DMS53 treated with DMSO at 0.1 percent for 48 hours (cell line): ENCODE measurements around the gene FLNB.

Experiments used
- DNase-seq: peaks from one replicate; lab custom pipeline; 2025; ENCODE audit not compliant: unreplicated experiment; lab: John Stamatoyannopoulos, UW

The FLNB gene

GRCh38 chr3:58072763-58073130 lies 64.5 kb downstream of the FLNB start:
- DNase-seq = no peak

DNA sequence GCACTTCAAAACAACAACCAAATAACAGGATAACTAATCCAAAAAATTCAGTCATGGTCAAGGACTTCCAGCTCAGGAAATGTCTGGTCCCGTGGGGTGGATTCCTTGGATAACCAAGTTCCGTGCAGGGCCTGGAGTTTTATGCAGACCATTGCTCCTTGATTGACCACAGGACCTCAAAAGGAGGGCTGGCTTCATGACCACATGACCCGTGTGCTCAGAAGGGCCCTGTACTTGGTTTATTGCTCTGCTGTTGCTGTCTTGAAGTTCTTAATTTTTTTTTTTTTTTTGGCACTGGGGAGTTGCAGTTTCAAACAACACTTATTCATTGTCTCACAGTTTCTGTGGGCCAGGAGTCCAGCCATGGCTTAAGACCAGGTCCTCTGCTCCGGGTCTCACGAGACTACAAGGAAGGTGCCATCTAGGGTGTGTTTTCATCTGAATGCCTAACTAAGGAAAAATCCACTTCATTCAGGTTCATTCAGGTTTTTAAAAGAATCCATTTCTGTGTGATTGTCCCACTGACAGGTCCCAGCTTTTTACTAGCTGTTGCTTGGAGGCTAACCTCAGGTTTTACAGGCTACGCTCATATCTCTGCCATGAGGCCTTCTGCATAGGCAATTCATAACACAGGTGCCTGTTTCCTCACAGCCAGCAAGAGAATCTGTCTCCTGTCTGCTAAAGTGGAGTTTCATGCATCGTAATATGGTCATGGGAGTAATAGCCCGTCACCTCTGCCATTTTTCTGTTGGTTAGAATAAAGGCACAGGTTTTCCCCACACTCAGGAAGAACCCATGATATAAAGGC lies 65.3 kb downstream of the FLNB start:
- no peak for DNase-seq

GRCh38 chr3:58074116-58074715 lies 66.0 kb downstream of the FLNB start:
- DNase-seq = no peak

- no peak for DNase-seq
Measured at GRCh38 chr3:58074997-58075396, 66.8 kb downstream of the FLNB start.

DNA sequence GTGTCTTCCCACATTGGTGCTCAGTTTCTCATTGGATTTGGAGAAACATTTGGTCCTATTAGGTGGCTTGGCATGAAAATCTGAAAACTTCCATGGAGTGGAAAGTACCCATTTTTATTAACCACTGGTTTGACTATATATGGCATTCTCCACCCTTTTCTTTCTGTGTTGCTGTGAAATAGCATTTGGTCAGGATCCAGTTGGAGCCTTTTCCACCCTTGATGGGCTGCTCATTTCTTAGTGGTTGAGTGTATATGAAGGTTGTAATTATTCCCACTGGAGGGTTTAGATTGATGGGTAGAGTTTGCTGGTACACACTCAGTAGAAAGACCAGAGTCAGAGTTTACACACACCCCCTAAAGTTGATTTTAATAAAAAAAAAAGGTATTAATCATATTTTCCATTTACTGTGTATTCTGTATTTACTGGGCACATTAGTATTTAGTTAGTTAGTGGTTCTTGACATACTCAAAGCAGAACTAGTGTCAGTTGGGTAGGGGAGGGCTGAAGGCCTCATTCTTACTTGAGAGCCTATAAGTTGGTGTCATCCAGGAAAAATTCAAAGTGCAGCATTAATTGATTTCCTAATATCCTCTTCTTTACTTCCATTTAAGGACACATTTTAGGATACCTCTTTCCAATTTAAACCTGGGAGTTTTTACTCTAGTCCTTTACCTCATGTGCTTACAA lies 69.5 kb downstream of the FLNB start:
- DNase-seq = no peak

DNA sequence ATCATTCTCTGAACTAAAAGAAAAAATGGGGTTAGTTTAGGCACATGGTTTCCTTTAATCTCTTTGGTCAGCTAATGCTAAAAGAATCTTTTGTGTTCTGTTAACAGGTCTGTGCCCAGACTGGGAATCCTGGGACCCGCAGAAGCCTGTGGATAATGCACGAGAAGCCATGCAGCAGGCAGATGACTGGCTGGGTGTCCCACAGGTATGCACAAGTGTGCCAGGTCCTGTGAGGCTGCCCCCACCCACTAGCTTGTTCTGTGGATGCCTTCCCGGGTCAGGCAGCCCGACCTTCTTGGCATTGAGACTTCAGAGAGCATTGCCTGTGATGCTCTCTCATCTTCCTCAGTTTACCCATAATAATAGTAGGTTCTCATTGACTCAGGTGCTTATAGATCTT lies 70.4 kb downstream of the FLNB start:
- no peak for DNase-seq

GRCh38 chr3:58079773-58080172 lies 71.6 kb downstream of the FLNB start:
- DNase-seq = no peak

GRCh38 chr3:58082047-58082446 lies 73.8 kb downstream of the FLNB start:
- DNase-seq = no peak

GRCh38 chr3:58084166-58084565 lies 75.9 kb downstream of the FLNB start:
- DNase-seq = no peak

- DNase-seq = no peak
Measured at GRCh38 chr3:58084788-58085543, 76.7 kb downstream of the FLNB start.

DNA sequence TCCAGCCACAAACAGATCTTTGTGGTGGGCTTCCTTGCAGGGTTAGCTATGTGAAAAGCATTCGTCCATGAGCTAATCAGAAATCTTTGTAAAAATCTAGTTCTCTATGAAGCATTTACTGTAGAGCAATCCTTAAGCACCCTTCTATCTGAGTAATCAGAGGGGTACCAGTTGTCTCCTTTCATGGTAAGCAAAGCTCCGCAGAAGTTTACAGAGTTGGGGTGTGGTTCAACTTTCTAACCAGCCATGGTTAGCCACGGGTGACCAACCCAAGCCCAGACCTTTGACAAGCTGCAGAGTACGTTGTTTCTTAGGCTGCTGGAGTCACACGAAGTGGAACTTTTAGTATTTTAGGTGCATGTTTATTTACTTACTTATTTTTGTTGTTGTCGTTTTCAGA lies 77.4 kb downstream of the FLNB start:
- DNase-seq = no peak

GRCh38 chr3:58088501-58088900 lies 80.3 kb downstream of the FLNB start:
- no peak for DNase-seq

DNA sequence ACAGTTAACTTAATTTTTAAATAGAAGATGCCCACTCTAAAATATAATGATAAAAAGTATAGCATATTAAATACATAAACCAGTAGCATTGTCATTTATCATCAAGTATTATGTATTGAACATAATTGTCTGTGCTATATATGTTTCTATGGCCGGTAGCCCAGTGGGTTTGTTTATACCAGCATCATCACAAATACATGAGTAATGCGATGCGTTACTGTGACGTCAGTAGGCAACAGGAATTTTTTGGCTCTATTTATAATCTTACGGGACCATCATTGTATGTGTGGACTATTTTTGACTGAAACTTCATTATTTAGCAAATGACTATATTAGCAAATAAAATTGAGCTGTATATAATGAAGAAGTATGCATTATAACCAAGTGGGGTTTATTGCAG lies 82.1 kb downstream of the FLNB start:
- no peak for DNase-seq

- no peak for DNase-seq
Measured at GRCh38 chr3:58092521-58092920, 84.3 kb downstream of the FLNB start.

DNA sequence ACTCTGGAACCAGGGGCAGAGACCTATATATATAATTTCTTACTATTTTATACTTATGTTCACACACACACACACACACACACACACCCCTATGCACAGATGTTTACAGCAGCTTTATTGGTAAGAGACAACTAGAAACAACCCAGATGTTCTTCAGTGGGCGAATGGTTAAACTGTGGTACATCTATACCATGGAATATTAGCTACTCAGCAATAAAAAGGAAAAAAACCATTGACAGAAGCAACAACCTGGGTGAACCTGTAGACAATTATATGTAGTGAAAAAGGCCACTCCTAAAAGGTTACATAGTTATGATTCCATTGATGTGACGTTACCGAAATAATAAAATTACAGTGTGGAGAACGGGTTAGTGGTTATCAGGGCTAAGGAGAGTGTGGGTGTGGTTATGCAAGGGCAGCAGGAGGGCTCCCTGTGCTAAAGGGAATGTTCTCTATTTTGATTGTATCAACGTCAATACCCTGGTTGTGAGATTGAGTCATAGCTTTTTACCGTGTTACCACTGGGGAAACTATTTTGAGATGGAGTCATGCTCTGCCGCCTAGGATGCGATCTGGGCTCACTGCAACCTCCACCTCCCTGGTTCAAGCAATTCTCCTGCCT lies 85.5 kb downstream of the FLNB start:
- no peak for DNase-seq

DNA sequence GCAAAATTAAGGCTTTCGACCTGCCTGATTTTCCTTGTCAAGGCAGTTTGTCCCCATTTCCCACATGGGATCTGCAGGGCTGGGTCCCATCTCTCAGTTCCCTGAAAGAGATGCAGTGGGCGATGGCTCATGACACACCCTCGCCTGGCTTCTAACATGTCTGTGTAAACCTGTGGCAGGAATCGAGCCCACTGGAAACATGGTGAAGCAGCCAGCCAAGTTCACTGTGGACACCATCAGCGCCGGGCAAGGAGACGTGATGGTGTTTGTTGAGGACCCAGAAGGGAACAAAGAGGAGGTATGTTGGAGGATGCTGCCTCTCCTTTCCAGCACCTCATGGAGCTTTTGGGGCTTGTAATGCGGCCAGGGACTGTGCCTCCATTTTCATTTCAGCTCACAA lies 86.4 kb downstream of the FLNB start:
- no peak for DNase-seq

- DNase-seq = no peak
Measured at GRCh38 chr3:58095603-58096138, 87.4 kb downstream of the FLNB start.

- no peak for DNase-seq
Measured at GRCh38 chr3:58098531-58098930, 90.3 kb downstream of the FLNB start.

DNA sequence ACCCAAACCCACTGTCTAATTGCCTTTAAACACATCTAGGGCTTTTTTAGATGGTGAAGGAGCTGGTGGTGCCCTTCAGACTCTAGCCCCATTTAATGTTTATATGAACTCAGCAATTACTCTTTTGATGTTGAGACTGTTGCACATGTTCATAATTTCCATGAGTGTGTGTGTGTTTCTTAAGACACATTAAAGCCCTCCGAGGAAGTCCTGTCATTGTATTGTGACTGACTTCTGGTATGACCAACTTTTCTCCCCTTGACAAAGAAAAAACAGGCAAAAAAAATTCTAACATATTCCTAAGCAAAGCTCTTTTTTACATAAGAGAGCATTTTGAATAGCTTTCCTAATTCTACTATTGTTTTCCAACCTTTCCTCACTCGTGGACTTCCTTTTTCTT lies 91.6 kb downstream of the FLNB start:
- DNase-seq = no peak

- DNase-seq = no peak
Measured at GRCh38 chr3:58101499-58102389, 93.5 kb downstream of the FLNB start.
